A549 (cell line): ENCODE results near the gene GSTM3. TPM values are rescaled to one million over a fixed set of nuclear protein-coding genes. Genes with fewer than 3 reads are reported as not detected.
A peak's percentile ranks its signal among the peaks of the same experiment; 100 is the strongest.

Source experiments
- ATAC-seq, 2 experiments: fragments of 200-7000 bp in 1 of 2; fragments of >200 bp in 1 of 2; cut with Nextera tagmentation in 1 of 2; cut with Tn5 transposase in 1 of 2; 3 replicates each; pipeline versions ENCODE4 v1.8.0 to v1.9.1; 2018 to 2020; ENCODE audit warnings: mild to moderate bottlenecking in 1 of 2, moderate library complexity in 1 of 2
- CTCF ChIA-PET: fragments of 300-600 bp; sonication (Branson Sonifier 250); formaldehyde crosslinking; extraction: SDS; loops from one replicate; lab custom pipeline; 2021; ENCODE audit warnings: antibody characterized with exemption, inconsistent platforms; lab: Yijun Ruan, JAX
- POLR2A ChIA-PET: fragments of 350-600 bp; formaldehyde crosslinking; extraction: SDS; loops from one replicate; lab custom pipeline; 2021; ENCODE audit warnings: antibody characterized with exemption, inconsistent platforms; lab: Yijun Ruan, JAX
- DNase-seq, 2 experiments: peaks; one replicate each; pipeline versions ENCODE4 v3.0.0 to v3.0.0-alpha.2; 2011 to 2016; ENCODE audit warnings: low read depth in 1 of 2, low spot score in 1 of 2
- FAIRE-seq: peaks from 2 replicates; lab custom pipeline; 2011; peaks lifted over from hg19 to GRCh38; lab: Jason Lieb, UNC
- H3K27ac ChIP-seq, 2 experiments: fragments of >200 bp; sonication (Bioruptor Twin); formaldehyde crosslinking; 3 replicates each; pipeline ENCODE4 v1.5.1; 2016 to 2017
- H3K4me1 ChIP-seq: fragments of >200 bp; sonication (Bioruptor Twin); formaldehyde crosslinking; 3 replicates; pipeline ENCODE4 v1.6.1; 2016
- H3K4me2 ChIP-seq: fragments of >200 bp; sonication (Bioruptor Twin); formaldehyde crosslinking; 3 replicates; pipeline ENCODE4 v1.6.1; 2016
- H3K4me3 ChIP-seq: fragments of >200 bp; sonication (Bioruptor Twin); formaldehyde crosslinking; 3 replicates; pipeline ENCODE4 v1.5.1; 2016
- H3K9me3 ChIP-seq: fragments of >200 bp; sonication (Bioruptor Twin); formaldehyde crosslinking; 3 replicates; pipeline ENCODE4 v1.6.1; 2016
- BHLHE40 ChIP-seq: IDR thresholded peaks from 2 replicates; pipeline ENCODE4 v1.6.1; 2012; ENCODE audit warnings: low read depth, low read length, inconsistent platforms
- CTCF ChIP-seq: fragments of >200 bp; sonication (Bioruptor Twin); formaldehyde crosslinking; IDR thresholded peaks from 3 replicates; pipeline ENCODE4 v1.5.1; 2016
- EHF ChIP-seq: fragments of 250-450 bp; sonication (Bioruptor Pico); IDR thresholded peaks from 2 replicates; pipeline ENCODE4 v1.5.0; 2020; ENCODE audit warnings: mild to moderate bottlenecking
- EHMT2 ChIP-seq: fragments of 200-600 bp; sonication (generic); IDR thresholded peaks from 2 replicates; pipeline ENCODE4 v1.6.1; 2016; ENCODE audit warnings: antibody characterized with exemption, low read depth, mild to moderate bottlenecking, moderate library complexity
- GATA3 ChIP-seq: IDR thresholded peaks from 2 replicates; pipeline ENCODE4 v1.6.1; 2012; ENCODE audit warnings: borderline replicate concordance
- HDAC2 ChIP-seq: fragments of 200-600 bp; sonication (generic); IDR thresholded peaks from 2 replicates; pipeline ENCODE4 v1.6.1; 2016
- HES2 ChIP-seq: fragments of >200 bp; sonication (Bioruptor Twin); formaldehyde crosslinking; IDR thresholded peaks from 2 replicates; pipeline ENCODE4 v1.6.1; 2016
- RFX5 ChIP-seq: fragments of 450-650 bp; IDR thresholded peaks from 2 replicates; pipeline ENCODE4 v1.7.1; 2014; ENCODE audit warnings: antibody characterized with exemption, mild to moderate bottlenecking, moderate library complexity
- TP53 ChIP-seq: fragments of 250-450 bp; sonication (Bioruptor Pico); IDR thresholded peaks from 2 replicates; pipeline ENCODE4 v1.5.0; 2021; ENCODE audit warnings: mild to moderate bottlenecking, moderate library complexity
- ZNF302 ChIP-seq: fragments of 250-450 bp; sonication (Bioruptor Pico); IDR thresholded peaks from 2 replicates; pipeline ENCODE4 v1.9.0; 2021; ENCODE audit warnings: inconsistent platforms, mild to moderate bottlenecking, moderate library complexity
- WGBS: methylation state at CpG from one replicate; pipeline ENCODE4 v1.1.6; 2017; ENCODE audit errors: missing lambda C conversion rate; 5-methylcytosine and 5-hydroxymethylcytosine counted together
- polyA plus RNA-seq, 4 experiments: library from polyadenylated mRNA; depleted of rRNA in 3 of 4; stranded (reverse); fragments of >200 nt; fragmentation: RNase III in 1 of 4; extraction: RNeasy Plus Mini Kit Qiagen cat#74134 plus additional on column Dnase treatment in 1 of 4; gene quantifications; 2 replicates in 3 of 4; 3 replicates in 1 of 4; pipeline ENCODE4 v1.2.3, GENCODE V29; 2011 to 2017
- TF ChIP-seq, protein P1 (sequence below): fragments of 450-650 bp; IDR thresholded peaks from 2 replicates; pipeline ENCODE4 v1.6.1; 2014; ENCODE audit warnings: antibody characterized with exemption
- TF ChIP-seq, protein P2 (sequence below): fragments of >200 bp; sonication (Bioruptor Twin); formaldehyde crosslinking; IDR thresholded peaks from 3 replicates; pipeline ENCODE4 v1.6.1; 2016

Gene GSTM3
- polyA plus RNA-seq, 2 of the 4 experiments (the other 2 are of a cell fraction), result 43.0 to 55.7 TPM

- Histone ChIP-seq H3K9me3 (no peaks in the 10 kb centered on the region), H3K27ac (no peak overlapping the region), H3K4me3 (no peak overlapping the region), H3K4me2 (no peak overlapping the region), H3K4me1 (peaks cover 18% of the 10 kb centered on the region)
- no peak for TF ChIP-seq BHLHE40
- FAIRE-seq (no peak), DNase-seq (no peak), ATAC-seq (no peak)
- ChIA-PET CTCF (interaction anchor here (0.9 to 4.6 kb wide), 6 partner anchors 8 to 220 kb away, joined by 3 to 42 read pairs (median 9); partner anchors contain the start of gene AHCYL1), POLR2A (no interaction called here)
- WGBS, result 71% methylated on average over 11 of the region's 13 CpGs
Measured at GRCh38 chr1:109765896-109766615, 25.2 kb upstream of the GSTM3 start.

GRCh38 chr1:109765483-109765815 lies 24.6 kb upstream of the GSTM3 start:
- WGBS, result 78% methylated on average over 4 of the region's 4 CpGs
- POLR2A ChIA-PET, result no interaction called here
- no peaks in the 10 kb centered on the region for H3K9me3 ChIP-seq
- no peak overlapping the region for H3K4me2 ChIP-seq
- H3K4me1 ChIP-seq, result peaks cover 18% of the 10 kb centered on the region
- no peak for DNase-seq
- no peak overlapping the region; a peak in 1 of 6 replicates for H3K27ac ChIP-seq
- no peak overlapping the region for H3K4me3 ChIP-seq
- no peak for FAIRE-seq
- ATAC-seq, result no peak
- TF ChIP-seq EHF (no peak), TP53 (CRISPR knock-in tag) (no peak), HES2 (no peak), CTCF (no peak), HDAC2 (no peak)
- CTCF ChIA-PET, result interaction anchor here (0.9 to 4.6 kb wide), 7 partner anchors 8 to 219 kb away, joined by 3 to 42 read pairs (median 8); partner anchors contain the start of gene AHCYL1

DNA sequence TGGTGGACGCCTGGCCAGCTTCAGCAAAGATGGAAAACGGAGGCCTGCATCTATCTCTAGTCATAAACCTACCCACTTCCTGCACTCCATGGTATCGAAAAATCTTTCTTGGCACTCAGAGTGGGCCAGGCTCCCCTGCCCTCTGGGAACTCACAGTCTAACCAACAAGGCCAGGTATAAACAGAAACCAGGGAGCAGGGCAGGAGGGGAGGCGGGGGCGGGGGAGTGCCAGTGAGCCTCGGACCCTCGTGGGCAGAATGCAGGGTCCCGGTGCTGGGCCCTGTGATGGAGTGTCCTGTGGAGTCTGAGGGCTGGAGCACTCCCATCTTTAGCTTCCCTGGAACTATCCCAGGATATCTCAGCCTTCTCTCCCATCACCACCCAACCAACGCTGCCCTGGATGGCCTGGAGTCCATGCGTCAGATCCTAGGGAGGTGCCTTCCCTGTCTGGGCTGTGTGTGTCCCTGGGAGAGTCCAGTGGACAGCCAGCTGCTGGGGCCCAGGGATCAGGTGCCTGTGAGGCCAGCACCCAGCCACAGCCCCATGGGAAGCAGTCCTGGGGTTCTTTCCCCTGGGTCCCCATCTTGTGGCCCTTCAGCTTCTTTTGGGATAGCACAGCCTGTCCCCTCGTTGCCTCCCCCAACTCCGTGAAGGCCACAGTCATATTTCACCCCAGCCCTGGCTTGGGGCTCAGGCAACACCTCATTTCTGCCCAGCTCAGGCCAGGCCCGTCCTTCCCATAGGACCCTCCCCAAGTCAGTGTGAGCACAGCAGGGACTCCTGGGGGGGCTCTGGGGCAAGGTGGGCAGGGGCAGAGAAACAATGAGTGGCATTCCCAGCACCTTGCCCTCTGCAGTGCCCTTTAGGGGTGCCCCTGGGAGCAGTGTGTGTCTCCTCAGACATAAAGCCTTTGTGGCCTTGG lies 24.0 kb upstream of the GSTM3 start:
- Histone ChIP-seq H3K4me3 (no peak overlapping the region), H3K9me3 (no peaks in the 10 kb centered on the region), H3K27ac (peak overlapping the region in 1 of 2 experiments; percentile 79; a peak in 4 of 6 replicates), H3K4me1 (peaks cover 18% of the 10 kb centered on the region), H3K4me2 (no peak overlapping the region; the same call in 2 of the 3 replicates)
- CTCF ChIA-PET, result interaction anchor here (0.9 to 4.6 kb wide), 9 partner anchors 9 to 232 kb away, joined by 3 to 42 read pairs (median 6); partner anchors contain the start of gene AHCYL1
- no peak for FAIRE-seq
- DNase-seq, result no peak
- TF ChIP-seq, protein P1, sequence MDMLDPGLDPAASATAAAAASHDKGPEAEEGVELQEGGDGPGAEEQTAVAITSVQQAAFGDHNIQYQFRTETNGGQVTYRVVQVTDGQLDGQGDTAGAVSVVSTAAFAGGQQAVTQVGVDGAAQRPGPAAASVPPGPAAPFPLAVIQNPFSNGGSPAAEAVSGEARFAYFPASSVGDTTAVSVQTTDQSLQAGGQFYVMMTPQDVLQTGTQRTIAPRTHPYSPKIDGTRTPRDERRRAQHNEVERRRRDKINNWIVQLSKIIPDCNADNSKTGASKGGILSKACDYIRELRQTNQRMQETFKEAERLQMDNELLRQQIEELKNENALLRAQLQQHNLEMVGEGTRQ, result no peak
- TF ChIP-seq, protein P2, sequence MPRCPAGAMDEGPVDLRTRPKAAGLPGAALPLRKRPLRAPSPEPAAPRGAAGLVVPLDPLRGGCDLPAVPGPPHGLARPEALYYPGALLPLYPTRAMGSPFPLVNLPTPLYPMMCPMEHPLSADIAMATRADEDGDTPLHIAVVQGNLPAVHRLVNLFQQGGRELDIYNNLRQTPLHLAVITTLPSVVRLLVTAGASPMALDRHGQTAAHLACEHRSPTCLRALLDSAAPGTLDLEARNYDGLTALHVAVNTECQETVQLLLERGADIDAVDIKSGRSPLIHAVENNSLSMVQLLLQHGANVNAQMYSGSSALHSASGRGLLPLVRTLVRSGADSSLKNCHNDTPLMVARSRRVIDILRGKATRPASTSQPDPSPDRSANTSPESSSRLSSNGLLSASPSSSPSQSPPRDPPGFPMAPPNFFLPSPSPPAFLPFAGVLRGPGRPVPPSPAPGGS, result no peak
- TF ChIP-seq GATA3, result no peak
- no peak for TF ChIP-seq ZNF302 (CRISPR knock-in tag)
- no peak for TF ChIP-seq EHMT2
- TF ChIP-seq RFX5, result no peak
- 89% methylated on average over 12 of the region's 13 CpGs for WGBS
- POLR2A ChIA-PET, result no interaction called here
- no peak for ATAC-seq
